Left ventricle myocardium inferior (tissue), 1 donor: ENCODE results near the gene ACAD11. TPM values are rescaled to one million over a fixed set of nuclear protein-coding genes. Genes with fewer than 3 reads are reported as not detected.
A peak's percentile ranks its signal among the peaks of the same experiment; 100 is the strongest.
"Not testable (repeated sequence)": the region's sequence is repeated elsewhere in the genome, so short reads cannot be mapped to it uniquely, and the experiment has no call there.

Source experiments
- DNase-seq: peaks from one replicate; pipeline ENCODE4 v3.0.0-alpha.2; 2020
- H3K27ac ChIP-seq: fragments of 200-600 bp; replicated peaks from 2 replicates; pipeline ENCODE4 v1.8.0; 2021
- H3K27me3 ChIP-seq: fragments of 200-600 bp; 2 replicates; pipeline ENCODE4 v1.8.0; 2021; ENCODE audit warnings: low read depth
- H3K36me3 ChIP-seq: fragments of 200-600 bp; 2 replicates; pipeline ENCODE4 v1.8.0; 2021
- H3K4me1 ChIP-seq: fragments of 200-600 bp; 2 replicates; pipeline ENCODE4 v1.8.0; 2021
- H3K4me3 ChIP-seq: fragments of 200-600 bp; 2 replicates; pipeline ENCODE4 v1.8.0; 2021; ENCODE audit warnings: mild to moderate bottlenecking, moderate library complexity
- H3K9me3 ChIP-seq: fragments of 200-600 bp; replicated peaks from 2 replicates; pipeline ENCODE4 v1.8.0; 2021
- intact Hi-C: fragments of 100-400 bp; cut with micrococcal nuclease; formaldehyde crosslinking; loops from one replicate; pipeline ENCODE4 v1.11.0; 2022
- total RNA-seq: library from RNA; stranded (reverse); fragmentation: NEBNext Ultra II Directional; extraction: Animal tissue kit (Norgen Biotek cat#: 25700); gene quantifications from one replicate; pipeline ENCODE4 v1.2.1, GENCODE V29; 2021
- TF ChIP-seq, protein P1 (sequence below): fragments of 200-600 bp; IDR thresholded peaks from 2 replicates; pipeline ENCODE4 v1.8.0; 2021; ENCODE audit warnings: antibody characterized with exemption, mild to moderate bottlenecking, borderline replicate concordance
- donor health status: DM: no; HTN: yes; CAD: no; lungs with severe emphysema.

The ACAD11 gene
- total RNA-seq, 1 donor from 2014 or later, result 21.5 TPM

DNA sequence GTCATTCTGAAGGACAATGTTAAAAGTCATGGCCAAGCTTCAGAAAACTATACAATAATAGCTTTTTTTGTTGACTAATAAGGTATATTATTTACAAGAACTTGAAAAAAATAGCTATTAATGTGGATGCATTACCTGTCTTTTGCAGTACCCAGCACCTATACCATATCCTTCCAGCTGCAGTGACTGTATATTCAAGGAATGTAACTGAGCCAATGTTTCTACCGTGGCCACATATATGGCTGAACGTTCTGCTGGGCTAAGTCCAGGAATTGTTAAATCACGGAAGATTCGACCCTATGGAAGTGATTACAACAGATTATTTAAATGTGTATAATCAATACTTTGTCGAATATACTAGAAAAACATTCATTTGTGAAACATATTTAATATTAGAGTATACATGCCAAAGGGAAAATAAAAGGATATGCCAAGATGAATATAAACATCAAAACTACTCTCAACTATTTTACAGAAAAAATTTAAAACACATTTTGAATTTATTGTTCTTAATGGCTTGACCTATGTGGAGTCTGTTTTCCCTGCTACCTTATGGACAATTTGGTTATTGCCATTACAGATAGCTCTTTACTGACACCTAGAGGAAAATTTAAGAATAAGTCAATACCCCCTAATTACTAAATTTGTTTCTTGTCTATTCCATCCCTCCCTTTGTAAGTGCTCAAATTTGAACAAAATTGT, 17.6 kb downstream of the ACAD11 start:
- intact Hi-C loops, result no loop called here
- no peak for DNase-seq
- TF ChIP-seq, protein P1, sequence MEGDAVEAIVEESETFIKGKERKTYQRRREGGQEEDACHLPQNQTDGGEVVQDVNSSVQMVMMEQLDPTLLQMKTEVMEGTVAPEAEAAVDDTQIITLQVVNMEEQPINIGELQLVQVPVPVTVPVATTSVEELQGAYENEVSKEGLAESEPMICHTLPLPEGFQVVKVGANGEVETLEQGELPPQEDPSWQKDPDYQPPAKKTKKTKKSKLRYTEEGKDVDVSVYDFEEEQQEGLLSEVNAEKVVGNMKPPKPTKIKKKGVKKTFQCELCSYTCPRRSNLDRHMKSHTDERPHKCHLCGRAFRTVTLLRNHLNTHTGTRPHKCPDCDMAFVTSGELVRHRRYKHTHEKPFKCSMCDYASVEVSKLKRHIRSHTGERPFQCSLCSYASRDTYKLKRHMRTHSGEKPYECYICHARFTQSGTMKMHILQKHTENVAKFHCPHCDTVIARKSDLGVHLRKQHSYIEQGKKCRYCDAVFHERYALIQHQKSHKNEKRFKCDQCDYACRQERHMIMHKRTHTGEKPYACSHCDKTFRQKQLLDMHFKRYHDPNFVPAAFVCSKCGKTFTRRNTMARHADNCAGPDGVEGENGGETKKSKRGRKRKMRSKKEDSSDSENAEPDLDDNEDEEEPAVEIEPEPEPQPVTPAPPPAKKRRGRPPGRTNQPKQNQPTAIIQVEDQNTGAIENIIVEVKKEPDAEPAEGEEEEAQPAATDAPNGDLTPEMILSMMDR, result peak; percentile 91

DNA sequence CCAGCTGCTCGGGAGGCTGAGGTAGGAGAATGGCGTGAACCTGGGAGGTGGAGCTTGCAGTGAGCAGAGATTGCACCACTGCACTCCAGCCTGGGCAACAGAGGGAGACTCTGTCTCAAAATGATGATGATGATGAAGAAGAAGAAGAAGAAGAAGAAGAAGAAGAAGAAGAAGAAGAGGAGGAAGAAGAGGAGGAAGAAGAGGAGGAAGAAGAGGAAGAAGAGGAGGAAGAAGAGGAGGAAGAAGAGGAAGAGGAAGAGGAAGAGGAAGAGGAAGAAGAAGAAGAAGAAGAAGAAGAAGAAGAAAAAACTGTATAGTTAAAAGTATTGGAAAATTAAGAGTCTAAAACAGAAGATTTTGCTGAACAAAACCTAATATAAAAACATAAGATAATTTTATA, 18.2 kb downstream of the ACAD11 start:
- intact Hi-C loops, H3K27ac ChIP-seq, H3K27me3 ChIP-seq, DNase-seq, H3K4me3 ChIP-seq, H3K9me3 ChIP-seq, H3K4me1 ChIP-seq: not testable (repeated sequence)
- H3K36me3 ChIP-seq, result peaks cover 36% of the 10 kb centered on the region

More for the DNA sequence above, 17.6 kb downstream of the ACAD11 start:
- Histone ChIP-seq H3K27me3 (no peaks in the 10 kb centered on the region), H3K9me3 (no peaks in the 10 kb centered on the region), H3K4me1 (no peaks in the 10 kb centered on the region), H3K27ac (no peak overlapping the region), H3K4me3 (no peak overlapping the region), H3K36me3 (peaks cover 32% of the 10 kb centered on the region)

DNA sequence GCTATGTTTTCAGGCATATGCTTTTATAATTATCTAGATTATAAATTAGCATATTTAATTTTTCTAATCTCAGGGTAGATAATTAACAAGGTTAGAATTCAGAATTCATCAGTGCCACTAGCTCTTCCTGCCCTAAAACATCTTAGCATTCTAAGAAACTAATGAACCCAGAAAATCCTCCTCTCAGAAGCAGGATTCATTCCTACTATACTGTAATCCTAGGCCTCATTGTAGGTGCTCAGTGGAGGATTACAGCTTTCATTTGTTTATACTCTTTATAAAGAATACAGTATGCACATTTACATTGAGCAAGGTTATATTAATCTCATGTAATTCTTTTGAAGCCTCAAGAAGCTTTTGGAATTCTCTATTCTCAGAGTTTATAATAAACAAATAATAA, 20.9 kb downstream of the ACAD11 start:
- intact Hi-C loops, result loop anchor here (2.0 kb wide), 1 partner anchor 102 kb away; no protein-coding TSS in a partner anchor
- Histone ChIP-seq H3K27ac (no peak overlapping the region), H3K4me3 (no peak overlapping the region), H3K9me3 (no peaks in the 10 kb centered on the region), H3K4me1 (peaks cover 9% of the 10 kb centered on the region), H3K36me3 (peaks cover 42% of the 10 kb centered on the region), H3K27me3 (no peaks in the 10 kb centered on the region)
- TF ChIP-seq, protein P1, result no peak
- DNase-seq, result no peak

DNA sequence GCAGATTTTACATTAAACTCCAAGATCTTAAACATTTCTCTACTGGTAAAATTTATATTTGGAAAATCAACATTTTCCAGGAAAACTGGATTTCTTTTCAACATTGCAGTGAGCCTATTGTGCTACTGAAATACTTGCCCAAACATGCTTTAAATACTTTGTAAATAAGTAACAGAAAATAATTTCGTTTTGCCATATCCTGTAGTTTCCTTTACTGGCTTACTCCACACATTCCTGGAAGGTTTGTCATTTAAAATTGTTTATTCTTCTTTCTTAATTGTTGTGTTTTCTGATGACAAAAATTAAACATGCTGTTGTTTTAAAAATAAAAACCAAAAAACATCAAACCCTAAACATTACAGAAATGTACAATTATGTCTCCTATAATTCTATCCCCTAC, 22.0 kb downstream of the ACAD11 start:
- DNase-seq, result no peak
- TF ChIP-seq, protein P1, result no peak
- intact Hi-C loops, result no loop called here

DNA sequence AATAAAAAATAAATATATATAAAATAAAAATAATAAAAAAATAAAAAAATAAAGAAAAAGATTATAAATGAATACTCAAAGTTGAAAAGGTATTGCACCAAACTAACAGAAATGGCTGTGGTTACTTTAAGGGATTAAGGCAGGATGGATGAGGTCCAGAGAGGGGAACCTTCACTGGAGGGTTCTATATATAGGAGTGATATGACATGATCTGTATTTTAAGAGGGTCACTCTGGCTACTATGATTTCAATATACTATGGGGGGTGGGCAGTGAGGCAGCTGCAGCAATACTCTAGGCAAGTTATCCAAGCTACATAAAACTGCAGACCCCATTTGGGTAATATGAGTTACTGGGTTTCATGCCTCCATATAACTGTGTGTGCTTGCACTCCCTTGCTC, 24.6 kb downstream of the ACAD11 start:
- Histone ChIP-seq H3K27ac (peak overlapping the region; percentile 27), H3K4me3 (no peak overlapping the region), H3K4me1 (peaks cover 9% of the 10 kb centered on the region), H3K36me3 (peaks cover 36% of the 10 kb centered on the region), H3K27me3 (no peaks in the 10 kb centered on the region), H3K9me3 (no peaks in the 10 kb centered on the region)
- no peak for DNase-seq
- intact Hi-C loops, result no loop called here
- TF ChIP-seq, protein P1, result no peak

More for the DNA sequence above, 22.0 kb downstream of the ACAD11 start:
- Histone ChIP-seq H3K4me1 (peaks cover 9% of the 10 kb centered on the region), H3K4me3 (no peak overlapping the region), H3K27ac (no peak overlapping the region), H3K27me3 (no peaks in the 10 kb centered on the region), H3K9me3 (no peaks in the 10 kb centered on the region), H3K36me3 (peaks cover 42% of the 10 kb centered on the region)

DNA sequence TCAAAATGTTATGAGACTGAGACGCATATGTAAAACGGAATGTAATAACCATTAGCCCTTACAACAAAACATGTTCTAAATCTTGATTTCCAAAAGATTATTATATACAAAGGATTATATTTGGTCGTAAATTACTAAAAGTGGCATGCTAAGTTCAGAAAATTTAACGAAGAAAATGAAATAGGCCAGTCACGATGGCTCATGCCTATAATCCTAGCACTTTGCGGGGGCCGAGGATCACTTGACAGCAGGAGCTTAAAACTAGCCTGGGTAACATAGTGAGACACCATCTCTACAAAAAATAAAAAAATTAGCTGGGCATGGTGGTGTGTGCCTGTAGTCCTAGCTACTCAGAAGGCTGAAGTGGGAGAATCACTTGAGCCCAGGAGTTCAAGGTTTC, 29.0 kb downstream of the ACAD11 start:
- intact Hi-C loops, result no loop called here
- H3K27me3 ChIP-seq, result no peaks in the 10 kb centered on the region
- DNase-seq, result no peak
- peaks cover 7% of the 10 kb centered on the region for H3K4me1 ChIP-seq
- no peaks in the 10 kb centered on the region for H3K9me3 ChIP-seq
- peaks cover 38% of the 10 kb centered on the region for H3K36me3 ChIP-seq
- TF ChIP-seq, protein P1, result no peak
- no peak overlapping the region for H3K27ac ChIP-seq
- H3K4me3 ChIP-seq, result no peak overlapping the region
